ENCODE results near the gene TNFRSF4.
A peak's percentile ranks its signal among the peaks of the same experiment; 100 is the strongest.
"Not testable (repeated sequence)": the region's sequence is repeated elsewhere in the genome, so short reads cannot be mapped to it uniquely, and the experiment has no call there.

Gene TNFRSF4

DNA sequence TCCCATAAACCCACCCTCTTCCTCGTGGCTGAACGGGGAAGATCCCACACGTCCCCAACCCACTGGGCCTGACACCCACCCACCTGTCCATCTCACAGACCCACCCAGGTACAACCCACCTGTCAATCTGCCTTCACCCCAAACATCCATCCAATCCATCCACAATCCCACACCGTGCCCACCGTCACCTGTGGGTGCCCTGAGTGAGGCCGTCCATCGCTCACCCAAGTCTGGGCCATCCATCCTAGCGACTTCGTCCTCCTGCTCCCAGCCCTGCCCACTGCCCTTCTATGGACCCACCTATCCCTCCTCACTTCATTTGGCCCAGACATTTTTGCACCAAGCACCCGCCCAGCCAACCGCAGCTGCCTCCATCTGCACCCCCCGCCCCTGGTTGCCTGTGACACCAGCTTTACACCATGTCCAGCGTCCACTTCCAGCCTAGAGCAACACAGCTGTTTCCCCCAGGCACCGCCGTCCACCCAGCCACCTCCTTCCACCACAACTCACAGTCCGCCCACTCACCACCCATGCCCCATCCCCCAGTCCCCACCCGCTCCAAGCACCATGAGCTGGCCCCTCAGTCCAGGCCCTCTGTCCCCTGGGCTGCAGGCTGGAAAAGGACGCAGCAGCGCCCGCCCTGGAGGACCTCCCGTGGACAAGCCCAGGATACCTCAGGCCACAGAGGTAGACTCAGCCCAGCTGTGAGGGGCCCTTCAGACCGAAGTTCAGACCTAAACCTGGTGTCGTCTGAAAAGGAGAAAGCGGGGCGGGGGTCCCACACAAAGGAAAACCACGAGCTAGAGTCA is 32.6 kb downstream of the TNFRSF4 start:
- DNase-seq, result no peak

- DNase-seq, result no peak
These were observed 33.7 kb downstream of the TNFRSF4 start for GRCh38 chr1:1179983-1180861.

DNA sequence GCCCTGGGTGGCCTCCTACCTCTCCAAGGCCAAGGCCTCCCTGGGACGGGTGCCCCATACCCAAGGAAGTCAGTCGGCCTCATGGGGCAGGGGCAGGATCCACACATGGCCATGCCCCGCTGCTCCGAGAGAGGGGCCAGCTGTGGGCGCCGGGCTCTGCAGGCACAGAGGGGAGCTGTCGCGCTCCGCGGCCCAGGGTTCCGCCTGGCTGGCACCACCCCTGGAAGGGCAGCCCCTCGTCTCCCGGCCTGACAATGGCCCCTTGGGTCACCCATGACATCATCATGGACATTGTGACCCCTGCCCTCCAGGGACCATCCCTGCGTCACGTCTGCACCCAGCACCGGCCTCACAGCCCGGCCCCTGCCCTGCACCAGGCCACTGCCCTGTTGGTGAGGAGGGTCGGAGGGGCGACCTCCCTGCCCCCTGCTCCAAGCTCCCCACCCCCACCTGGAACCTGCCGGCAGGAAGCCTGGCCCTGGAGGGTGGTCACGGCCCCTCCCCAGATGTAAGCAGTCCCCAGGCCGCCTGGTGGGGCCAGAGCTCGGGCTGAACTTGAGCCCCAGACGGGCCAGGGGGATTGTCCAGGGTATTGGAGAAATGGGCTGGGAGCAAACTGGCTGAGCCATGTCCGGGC is 34.5 kb downstream of the TNFRSF4 start:
- no peak for DNase-seq

- no peak for DNase-seq
These were observed 35.1 kb downstream of the TNFRSF4 start for GRCh38 chr1:1178794-1179331.

GRCh38 chr1:1177452-1178206 is 36.3 kb downstream of the TNFRSF4 start:
- DNase-seq, result no peak

DNA sequence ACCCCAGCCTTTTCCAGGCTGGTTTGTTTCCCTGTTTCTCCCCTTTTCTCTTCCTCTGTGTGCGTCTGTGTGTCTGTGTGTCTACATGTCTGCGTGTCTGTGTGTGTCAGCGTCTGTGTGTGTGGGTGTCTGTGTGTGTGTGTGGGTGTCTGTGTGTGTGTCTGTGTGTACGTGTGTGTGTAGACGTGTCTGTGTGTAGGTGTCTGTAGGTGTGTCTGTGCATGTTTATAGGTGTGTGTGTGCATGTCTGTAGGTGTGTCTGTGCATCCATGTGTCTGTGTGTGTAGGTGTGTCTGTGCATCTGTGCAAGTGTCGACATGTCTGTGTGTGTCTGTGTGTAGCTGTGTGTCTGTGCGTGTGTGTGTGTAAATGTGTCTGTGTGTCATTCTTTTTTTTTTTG is 37.0 kb downstream of the TNFRSF4 start:
- no peak for DNase-seq

- DNase-seq, result not testable (repeated sequence)
These were observed 37.7 kb downstream of the TNFRSF4 start for GRCh38 chr1:1176063-1176761.

DNA sequence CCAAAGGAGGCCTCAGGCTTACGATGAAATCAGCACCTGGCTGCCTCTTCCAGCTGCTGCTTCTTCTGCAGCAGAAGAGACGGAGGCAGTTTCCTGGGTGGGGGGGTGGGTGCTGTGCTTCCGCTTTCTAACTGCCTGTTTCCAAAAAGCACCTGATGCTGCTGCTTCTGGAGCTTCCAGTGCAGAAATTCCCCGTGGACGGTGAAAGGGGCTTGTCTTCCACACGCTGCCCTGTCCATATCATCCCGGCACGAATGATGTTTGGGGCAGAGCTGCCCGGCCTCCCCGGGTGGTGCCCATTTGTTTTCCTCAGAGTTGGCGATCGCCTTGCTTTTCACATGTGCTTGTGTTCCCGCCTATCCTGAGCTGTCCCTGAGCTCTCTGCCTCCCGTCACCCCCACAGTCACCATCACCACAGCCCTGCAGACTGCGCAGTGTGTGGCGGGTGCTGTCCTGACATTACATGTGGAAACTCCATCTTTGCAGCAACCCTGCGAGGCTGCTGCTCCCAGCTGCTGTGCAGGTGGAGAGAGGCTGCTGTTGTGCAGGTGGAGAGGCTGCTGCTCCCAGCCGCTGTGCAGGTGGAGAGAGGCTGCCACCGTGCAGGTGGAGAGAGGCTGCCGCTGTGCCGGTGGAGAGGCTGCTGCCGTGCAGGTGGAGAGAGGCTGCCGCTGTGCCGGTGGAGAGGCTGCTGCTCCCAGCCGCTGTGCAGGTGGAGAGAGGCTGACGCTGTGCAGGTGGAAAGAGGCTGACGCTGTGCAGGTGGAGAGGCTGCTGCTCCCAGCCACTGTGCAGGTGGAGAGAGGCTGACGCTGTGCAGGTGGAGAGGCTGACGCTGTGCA is 38.5 kb downstream of the TNFRSF4 start:
- no peak for DNase-seq

DNA sequence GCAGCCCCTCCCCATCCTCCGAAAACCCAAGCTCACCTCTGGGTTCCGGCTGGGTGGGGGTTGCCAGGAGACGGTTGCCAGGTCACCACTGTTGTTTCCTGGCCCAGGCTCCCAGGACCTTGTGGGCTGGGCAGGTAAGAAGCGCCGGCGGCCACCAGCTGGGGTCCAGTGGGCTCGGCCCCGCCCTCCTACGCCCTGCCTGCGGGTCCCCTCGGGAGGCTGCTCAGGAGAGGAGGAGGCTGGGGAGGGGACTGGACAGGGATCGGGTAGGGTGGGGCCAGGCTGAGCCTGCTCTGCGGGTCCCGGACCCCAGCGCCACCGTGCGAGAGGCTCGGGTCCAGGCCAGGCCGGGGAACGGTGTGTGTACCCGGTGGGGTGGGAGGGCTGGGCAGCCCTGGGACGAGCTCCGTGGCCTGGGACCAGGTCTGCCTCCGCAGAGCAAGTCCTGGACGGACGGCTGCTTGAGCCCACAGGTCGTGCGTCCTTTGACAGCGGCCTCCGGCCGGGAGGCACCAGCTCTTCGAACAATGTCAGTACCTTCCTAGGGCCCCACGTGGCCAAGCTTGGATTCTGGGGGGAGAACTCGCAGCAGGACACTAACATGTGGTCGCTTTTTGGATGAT is 40.0 kb downstream of the TNFRSF4 start, which contains the start of gene TTLL10:
Gene TTLL10 (plus strand): TSS at position 88 of the 623 bp plus-strand sequence. CDS start 5,336 bp downstream, outside the sequence.
- peak in 1 of 2 donors; percentile 43 for DNase-seq

GRCh38 chr1:1173061-1173792 is 40.7 kb downstream of the TNFRSF4 start:
- no peak for DNase-seq

- DNase-seq, result peak in 1 of 2 donors; percentile 23
These were observed 42.2 kb downstream of the TNFRSF4 start for GRCh38 chr1:1171546-1172340.

DNA sequence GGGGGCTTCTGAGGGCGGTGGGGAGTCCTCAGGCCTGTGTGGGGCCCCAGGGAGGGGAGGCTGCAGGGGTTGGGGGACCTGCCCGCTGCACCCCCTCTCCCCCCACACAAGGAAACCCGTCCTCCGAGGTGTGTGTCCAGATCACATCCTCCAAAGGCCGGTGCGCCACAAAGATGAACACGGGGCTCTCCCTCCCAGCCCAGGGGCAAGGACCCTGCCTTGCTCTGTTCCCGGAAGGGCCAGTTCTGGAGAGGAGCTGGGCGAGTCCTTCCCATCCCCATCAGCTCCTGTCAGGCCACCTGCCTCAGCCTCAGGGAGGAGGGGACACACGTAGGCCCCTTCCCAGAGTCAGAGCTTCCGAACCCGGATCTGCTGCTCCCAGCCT is 42.8 kb downstream of the TNFRSF4 start:
- DNase-seq, result no peak

- DNase-seq, result no peak
These were observed 43.5 kb downstream of the TNFRSF4 start for GRCh38 chr1:1170215-1171091.

DNA sequence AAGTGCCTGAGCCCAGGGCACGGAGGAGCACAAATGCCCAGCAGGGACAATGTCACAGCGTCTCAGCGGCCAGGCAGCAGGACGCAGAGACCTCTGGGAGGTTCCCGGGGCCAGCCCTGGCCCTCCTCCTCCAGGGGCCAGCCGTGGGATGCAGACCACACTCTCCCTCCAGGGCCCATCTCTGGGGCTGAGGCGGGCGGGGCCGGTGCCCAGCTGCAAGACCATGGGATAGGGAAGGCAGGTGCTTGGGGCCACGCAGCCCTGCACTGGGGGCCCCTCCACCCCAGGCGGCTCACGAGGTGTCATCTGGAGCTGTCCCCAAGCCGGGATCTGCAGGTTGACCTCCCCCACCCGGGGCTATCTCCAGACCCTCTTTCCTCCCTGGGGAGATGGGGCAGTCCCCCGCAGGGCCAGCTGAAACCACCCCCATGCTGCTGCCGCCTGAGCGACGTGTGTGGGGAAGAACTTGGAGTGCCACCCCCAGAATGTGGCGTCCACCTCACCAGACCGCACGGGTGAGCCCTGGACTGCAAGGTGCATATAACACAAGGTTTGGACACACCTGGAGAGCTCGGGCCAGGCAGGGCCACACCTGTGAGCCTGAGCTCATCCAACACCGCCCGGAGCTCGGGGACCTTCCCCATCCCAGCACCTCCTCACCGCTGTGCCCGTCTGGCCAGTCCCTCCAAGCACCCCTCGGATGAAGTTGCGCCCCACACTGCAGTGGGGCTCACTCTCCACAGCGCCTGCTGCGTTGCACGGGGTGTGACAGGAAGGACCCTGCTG is 44.3 kb downstream of the TNFRSF4 start:
- DNase-seq, result no peak

GRCh38 chr1:1168451-1169411 is 45.2 kb downstream of the TNFRSF4 start:
- no peak for DNase-seq

All from stimulated activated CD4-positive, alpha-beta T cell treated with anti-CD3 and anti-CD28 coated beads, Interleukin-2, amount 100 ng/mL, for 24 hours (primary cell).